NCI-H524 treated with DMSO at 0.1 percent for 48 hours (cell line): Measurements from ENCODE around the gene JAKMIP1.

ENCODE experiments used
- DNase-seq: peaks from one replicate; lab custom pipeline; 2025; lab: John Stamatoyannopoulos, UW

The JAKMIP1 gene

DNA sequence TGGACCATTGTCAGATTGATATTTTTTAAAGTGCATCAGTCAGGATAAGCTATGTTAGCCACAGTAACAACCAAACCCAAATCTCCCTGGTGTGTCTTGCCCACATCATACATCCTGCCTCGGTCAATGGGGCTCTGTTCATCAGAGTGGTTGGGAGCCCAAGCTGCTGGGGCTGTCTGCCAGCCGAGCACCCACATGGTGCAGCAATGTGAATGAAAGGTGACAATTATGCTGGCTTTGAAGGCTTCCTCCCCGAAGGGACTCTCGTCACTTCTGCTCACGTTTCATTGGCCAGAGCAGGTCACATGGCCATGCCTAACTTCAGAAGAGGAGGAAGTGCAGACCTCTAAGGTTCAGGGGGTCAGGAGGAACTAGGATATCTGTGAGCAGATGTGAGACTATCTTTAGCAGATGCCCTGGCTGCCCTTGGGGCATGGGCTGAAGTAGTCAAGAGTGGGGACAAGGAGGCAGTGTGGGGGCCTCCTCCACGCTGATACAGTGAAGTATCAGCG, 1.3 kb upstream of the JAKMIP1 start:
- no peak for DNase-seq

DNA sequence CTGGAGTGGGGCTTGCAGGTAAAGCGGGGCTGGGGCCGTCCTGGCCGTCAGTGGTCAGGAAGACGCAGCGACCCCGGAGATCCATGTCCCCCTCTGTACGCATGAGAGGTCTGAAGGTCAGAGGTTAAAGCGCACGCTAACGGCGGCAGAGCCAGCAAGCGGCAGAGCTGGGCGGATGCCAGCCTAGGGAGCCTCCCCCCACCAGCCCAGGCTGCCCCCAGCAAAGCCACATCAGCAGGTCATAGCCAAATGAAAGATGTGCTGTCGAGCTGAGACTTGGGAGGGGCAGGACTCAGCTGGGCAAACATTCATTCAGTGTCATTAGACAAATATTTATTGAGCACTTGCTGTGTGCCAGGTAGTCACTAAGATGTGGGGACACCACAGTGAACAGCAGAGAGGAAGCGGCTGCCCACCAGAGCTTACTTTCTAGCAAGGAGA, 593 bp upstream of the JAKMIP1 start:
- DNase-seq, result no peak

DNA sequence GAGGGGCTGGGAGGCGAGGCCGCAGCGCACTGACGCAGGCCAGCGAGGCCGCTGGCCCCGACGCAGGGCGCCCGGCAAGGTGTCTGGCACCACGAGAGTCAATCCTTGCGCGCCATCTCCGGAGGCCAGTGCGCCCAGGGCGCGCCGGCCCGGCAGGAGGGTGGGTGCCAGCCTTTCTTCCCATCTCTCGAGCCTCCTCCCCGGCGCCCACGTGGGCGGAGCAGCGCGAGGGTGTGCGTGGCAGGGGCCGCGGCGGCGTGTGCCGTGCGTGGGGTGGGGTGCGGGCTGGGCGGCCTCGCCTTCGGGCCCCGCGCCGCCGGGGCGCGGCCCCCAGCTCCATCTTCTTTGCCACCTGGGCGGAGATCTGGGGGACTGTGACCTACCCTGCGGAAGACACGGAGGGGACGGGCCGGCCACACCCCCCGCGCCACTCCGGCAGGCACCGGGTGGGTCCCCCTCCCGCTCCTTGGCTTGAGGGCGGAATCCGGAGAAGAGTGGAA, 877 bp downstream of the JAKMIP1 start:
- no peak for DNase-seq

DNA sequence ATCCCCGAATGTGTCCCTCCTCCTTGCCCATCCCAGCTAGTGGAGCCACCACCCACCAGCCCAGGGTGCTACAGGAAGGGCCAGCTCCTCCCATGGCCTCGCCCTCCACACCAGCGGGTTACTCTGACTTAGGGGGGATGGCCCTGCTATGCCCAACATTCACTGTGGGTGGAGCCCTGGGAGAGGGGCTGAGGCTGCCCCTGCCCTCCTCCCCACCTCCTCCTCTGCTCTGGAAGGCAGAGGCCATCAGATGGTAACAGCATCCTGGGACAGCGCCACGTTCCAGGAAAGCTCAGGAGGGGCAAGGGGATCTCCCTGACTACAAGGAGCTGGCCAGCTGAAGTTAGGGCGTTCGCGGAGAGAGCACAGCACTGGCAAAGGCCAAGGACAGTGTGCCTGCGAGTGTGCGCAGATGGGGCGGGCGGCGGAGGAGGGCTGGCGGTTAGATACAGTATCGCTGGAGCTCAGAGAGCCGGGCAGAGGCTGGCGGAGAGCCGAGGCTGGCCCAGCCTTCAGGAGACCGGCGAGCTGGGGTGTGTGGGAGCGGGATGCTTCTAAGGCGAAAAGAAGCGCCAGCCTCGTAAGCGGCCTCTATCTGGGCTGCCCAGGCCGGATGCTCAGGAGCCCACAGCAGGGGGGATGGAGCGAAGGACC, 1.5 kb downstream of the JAKMIP1 start:
- DNase-seq, result no peak

DNA sequence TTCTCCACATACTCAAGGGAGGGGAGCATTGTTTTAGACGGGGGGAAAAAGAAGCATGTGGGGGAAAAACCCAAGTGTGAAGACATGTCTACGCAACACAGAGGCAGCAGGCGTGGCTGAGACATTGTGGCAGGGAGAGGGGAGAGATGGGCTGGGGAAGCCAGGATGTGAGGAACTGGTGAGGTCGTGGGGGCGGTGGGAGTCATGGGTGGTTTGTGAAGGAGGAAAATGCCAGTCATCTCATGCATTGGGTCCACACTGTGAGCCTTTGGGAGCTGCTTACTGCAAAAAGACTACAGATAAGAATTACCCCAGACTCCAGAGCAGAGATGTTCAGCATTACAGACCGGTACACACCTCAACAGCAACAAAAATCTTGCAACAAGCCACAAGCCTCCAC, 2.1 kb downstream of the JAKMIP1 start:
- no peak for DNase-seq

DNA sequence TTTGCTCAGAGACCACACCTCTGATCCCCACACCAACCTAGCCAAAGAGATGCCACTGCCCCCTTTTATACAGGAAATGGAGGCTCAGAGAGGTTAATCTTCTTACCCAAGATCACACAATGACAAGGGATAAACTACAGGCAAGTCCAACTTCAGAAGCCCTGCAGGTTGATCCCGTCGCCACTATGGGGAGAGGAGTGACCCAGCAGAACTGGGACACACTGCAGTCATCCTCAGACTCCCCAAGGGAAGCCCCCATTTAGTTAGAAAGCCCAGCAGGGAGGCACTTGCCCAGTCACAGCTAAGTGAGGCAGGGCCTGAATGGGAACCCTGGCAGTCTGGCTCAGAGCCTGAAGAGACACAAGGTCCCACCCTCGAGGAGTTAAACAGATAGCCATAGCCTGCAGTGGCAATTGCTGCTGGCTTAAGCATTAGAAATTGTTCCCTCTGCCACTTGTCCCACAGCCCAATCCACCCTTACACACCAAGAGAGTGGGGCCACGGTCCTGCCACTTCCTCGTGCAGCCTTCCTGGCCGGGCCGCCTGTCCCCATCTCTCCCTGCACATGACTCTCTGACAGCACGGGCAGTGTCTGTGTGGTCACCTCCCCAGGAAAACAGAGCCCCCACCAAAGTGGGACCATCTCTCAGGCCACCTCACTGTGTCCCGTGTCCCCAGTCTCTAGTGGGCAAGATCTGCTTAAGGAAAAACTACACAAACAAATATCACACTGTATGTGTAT, 2.7 kb downstream of the JAKMIP1 start:
- DNase-seq, result no peak

DNA sequence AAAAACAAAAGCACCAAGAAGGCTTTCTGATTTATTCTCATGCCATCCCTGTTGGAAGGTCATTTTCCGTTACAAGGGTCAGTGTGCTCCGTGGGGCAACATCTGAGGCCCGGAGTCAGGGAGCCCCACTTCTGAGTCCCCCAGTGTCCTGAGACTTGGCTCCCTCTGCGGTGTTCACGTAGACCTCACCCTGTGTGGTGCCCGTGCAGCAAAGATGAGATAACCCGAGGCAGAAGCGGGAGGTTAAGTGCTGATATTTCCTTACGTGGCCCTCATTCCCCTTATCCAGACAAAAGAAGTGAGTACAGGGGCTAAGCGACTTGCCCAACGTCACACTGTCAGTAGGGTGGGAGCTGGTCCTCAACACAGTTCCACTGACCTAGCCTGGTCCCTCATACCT, 3.5 kb downstream of the JAKMIP1 start:
- DNase-seq, result no peak

DNA sequence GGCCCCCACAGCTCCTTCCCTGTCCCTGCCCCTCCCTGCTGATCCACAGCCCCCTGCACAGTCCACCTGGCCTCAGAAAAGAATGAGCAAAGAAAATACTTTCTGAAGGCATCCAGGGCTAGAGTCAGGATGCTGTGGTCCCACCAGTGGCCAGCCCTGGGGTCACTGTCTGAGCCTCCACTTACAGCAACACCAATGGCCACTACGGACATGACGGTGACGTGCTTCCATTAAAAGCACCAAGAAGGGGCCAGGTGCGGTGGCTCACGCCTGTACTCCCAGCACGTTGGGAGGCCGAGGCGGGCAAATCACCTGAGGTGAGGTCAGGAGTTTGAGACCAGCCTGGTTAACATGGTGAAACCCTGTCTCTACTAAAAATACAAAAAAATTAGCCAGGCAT, 4.0 kb downstream of the JAKMIP1 start:
- no peak for DNase-seq

DNA sequence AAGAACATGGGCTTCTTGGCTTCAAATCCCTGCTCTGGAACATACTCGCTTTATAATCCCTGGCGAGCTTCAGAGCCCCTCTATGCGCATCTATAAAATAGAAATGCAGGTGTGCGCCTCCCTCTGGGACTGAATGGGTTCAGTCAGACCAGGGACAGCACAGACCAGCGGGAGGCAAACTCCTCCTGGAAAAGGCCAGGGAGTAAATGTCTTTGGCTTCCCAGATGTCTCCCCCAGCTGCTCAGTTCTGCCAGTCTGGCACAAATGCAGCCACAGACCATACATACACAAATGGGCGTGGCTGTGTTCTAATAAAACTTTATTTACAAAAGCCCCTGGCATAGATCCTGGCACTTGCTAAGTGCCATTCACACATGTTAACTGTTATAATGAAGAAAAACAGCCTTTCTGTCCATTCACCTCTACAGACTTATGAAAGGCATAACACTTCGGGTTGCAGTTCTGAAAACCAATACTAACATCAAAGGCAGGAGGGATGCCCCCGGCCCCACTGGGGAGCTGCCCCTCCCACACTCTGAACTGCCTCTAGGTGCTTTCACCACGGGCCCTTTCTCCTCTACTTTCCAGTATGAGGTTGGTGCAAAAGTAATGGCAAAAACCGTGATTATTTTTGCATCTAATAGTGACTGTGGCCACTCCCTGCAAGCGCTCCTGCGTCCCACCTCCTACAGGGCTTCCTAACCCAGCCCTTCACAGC, 4.6 kb downstream of the JAKMIP1 start:
- no peak for DNase-seq

DNA sequence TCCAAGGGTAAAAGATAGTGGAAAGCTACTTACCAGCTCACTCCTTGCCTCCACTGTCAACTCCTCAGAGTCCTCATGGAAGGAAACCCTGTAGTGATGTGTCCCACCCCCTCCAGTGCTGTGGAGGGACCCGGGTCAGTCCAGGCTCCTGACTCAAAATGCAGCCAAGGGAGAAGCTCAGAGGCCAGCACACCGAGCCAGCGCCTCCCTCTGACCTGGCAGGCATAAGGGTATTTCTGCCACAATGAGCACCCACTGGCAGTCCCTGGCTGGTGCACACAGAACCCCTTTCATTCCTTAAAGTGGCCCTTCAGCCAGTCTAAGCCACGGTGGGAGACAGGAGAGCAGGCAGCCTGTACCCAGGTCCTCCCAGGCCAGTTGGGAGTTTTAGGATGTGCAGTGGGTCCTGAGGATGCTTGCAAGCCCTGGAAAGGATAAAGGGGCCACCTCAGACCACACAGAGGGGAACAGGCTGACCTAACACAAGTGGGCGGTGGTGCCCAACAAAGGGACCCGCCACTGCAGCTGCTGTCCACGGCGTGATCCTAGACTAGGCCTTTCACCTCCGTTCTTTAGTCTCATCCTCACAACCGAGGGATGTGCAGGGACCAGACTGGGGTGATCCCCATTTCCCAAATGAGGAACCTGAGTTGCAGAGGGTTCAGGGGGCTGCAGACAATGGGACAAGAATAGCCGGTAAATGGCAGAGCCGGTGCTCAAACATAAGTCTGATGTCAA, 5.7 kb downstream of the JAKMIP1 start:
- DNase-seq, result no peak

DNA sequence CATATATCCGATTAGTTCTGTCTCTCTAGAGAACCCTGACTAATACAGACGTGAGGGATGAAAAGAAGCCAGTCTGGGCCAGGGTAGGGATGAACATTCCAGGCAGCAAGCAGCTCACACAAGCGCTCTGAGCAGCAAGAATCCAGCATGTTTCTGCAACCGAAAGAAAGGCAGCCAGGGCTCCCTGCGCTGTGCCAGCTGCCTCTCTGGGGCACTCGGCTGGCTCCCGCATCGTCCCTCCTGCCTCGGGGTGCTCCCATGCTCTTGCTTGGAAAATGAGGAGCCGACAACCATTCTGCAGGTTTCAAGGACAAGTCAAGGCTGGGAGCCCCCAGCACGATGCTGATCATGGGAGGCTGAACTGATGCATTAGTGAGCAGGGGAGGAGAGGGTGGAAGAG, 7.0 kb downstream of the JAKMIP1 start:
- DNase-seq, result no peak

DNA sequence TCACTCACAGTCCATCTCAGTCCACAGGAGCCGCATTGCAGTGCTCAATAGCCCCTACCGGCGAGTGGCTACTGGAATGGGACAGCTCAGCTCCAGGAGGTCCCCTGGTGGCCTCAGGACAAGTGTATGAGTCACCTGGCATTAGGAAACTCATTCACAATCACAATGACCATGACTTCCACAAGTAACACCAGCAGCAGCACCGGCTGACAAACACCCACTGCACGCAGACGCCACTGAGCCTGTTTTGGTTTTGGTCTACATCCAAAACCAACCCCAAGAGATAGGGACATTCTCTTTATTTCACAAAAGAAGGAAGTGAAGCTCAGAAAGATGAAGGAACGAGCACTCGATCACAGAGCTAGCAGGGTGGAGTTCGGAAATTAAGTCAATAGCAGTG, 8.1 kb downstream of the JAKMIP1 start:
- DNase-seq, result no peak

DNA sequence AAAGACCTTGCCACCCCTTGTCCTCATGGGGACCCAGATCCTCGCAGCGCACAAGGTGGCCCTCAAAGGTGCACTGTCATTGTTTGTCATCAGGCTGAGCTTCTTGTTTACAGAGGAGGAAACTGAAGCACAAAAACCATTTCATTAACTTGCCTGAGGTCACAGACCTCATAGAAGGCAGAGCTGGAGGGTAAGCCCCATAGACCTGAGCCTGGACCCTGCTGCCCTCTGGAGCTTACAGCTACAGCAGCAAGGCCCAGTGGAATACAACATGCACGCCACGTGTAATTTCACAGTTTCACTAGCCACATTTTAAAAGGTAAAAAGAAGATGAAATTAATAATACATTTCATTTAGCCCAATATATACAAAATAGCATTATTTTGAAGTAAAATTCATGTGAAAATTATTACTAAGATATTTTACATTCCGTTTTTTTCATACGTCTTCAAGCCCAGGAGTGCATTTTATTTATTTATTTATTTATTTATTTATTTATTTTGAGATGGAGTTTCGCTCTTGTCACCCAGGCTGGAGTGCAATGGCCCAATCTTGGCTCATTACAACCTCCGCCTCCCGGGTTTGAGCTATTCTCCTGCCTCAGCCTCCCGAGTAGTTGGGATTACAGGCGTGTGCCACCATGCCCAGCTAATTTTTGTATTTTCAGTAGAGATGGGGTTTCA, 8.8 kb downstream of the JAKMIP1 start:
- no peak for DNase-seq

DNA sequence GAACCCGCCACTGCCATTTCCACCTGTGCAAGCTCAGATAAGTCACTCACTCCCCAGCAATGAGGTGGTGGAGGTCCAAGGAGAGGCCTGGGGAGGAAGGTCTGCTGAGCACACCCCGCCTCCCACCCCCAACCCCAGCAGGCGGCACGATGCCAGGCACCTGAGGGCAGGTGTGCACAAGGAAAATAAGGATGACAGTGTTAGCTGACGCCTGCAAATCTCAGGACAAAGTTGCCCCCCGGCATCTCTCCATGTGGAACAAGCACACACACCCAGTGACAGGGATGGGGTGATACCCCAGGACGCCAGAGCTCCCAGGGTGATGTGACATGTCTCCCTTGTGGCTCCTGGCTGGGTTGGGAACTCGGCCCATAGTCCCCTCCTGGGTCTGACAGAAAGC, 9.9 kb downstream of the JAKMIP1 start:
- DNase-seq, result no peak

DNA sequence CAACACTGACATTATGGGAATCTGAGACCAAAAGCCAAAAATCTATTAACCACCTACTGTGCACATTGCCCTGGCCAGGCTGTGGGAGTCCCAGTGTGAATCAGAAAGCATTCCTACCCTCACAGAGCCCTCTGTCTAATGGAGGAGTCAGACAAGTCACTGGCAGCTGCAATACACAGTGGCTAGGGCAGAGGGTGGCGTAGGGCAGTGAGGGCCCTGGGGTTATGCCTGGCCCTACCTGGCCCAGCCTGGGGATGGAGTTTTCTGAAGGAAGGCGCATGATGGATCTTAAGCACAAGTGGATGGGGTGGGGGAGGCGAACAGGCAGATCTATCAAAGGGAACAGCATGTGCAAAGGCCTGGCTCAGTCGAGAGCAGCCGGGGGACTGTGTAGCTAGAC, 10.8 kb downstream of the JAKMIP1 start:
- DNase-seq, result no peak

DNA sequence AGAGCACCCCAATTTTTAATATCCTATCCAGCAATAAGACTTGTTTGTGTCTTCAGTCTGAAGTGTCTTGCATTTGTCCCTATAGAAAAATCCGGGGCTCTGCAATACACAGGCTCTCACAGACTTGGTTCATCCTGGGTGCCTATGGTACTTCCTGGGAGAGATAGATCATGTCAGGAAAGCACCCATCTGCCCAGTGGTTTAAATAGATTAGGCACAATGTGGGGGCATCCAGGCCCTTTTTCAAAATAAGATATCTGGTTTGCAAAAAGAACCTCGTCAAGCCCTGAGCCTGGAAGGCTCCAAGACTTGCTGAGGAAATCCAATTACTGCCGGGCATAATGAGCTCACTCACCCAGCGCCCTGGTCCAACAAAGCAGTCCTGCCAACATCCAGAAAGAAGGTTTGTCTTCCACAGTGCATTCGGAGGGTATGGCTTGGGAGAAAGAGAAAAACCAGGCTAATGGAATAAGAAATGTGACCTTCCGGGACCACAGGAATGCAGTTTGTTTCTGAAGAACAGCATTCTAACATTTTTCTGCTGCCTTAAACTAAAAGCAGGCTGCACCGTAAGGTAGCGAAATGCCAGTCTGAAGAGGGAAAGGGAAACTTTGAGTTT, 11.6 kb downstream of the JAKMIP1 start:
- no peak for DNase-seq

DNA sequence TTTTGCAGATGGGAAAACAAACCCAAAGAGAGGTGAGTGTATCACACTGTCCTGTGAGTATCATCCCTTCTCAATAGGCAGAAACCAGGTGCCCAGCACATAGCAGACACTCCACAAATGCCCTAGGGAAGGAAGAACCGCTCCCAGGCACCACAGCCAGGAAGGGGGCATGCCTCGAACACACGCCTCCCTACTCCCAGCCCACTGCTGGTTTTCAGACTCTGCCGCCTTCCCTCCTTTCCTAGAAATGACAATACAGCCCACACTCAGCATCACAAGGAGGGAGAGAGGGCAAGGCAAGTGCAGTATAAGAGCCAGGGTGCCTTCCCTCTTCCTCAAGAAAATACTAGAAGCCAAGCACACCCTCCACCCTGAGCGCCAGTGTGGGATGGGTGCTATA, 16.2 kb downstream of the JAKMIP1 start:
- no peak for DNase-seq

DNA sequence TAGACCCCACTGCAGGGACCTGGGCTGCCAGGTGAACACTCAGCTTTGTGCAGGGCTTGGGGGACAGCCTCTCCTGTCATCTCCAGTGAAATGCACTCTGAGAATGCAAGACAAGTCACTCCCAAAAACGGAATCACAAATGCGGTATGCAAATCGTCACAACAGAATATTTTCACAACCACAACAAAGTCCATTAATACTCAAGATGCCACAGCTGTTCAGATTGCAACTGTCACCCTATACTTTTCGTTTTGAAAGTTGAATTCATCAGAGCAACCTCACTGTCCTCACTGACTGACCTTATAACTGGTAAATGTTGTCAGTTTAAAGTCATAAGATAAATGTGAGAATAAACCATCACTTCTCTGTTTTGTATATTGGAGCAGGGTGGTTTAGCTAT, 16.6 kb downstream of the JAKMIP1 start:
- DNase-seq, result no peak

DNA sequence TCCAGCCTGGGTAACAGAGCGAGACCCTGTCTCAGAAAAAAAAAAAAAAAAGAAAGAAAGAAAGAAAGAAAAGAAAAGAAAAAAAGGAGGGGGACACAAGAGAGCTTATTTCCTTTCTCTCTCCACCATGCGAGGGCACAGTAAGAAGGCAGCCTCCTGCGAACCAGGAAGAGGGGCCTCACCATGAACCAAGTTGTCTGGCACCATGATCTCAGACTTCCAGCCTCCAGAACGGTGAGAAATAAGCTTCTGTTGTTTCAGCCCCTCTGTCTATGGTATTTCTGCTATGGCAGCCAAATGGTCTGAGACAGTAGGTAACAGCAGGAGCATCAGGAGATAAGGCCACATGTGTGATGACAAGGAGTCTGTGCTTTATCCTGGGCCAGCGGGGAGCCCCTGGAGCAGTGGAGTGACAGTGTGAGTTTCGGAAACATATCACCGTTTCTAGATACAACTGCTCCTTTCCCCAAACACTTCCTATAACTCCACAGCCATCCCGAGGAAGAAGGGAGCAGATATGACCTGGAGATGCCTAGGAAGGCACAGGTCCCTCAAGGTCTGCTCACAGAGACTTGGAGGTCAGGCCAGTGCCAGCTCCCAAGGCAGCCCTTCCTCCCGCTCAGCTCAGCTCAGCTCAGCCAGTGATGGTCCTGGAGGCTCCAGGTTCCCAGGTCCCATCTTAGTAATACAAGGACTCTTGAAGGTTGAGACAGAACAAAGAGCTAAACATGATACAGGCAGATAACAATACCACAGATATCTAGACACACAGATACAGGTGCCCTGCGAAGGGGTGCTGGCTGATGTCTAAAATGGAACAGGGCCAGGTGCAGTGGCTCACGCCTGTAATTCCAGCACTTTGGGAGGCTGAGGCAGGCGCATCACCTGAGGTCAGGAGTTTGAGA, 17.7 kb downstream of the JAKMIP1 start:
- no peak for DNase-seq
